Measurements from ENCODE around the gene LMOD1.

- TF ChIP-seq CTCF (conservative IDR thresholded peaks at IDR 0.05; ENCODE audit: low read depth, low read length) (no peak), EZH2 (IDR thresholded peaks at IDR 0.05; ENCODE audit: borderline replicate concordance, low read depth, low read length, poor library complexity, severe bottlenecking) (no peak)
Measured at GRCh38 chr1:201848230-201848629, 98.1 kb downstream of the LMOD1 start.
